K562 (cell line): ENCODE results near the gene KMT2A. TPM values are rescaled to one million over a fixed set of nuclear protein-coding genes. Genes with fewer than 3 reads are reported as not detected.

Experiments
- CBFB ChIP-seq: sonication (generic); formaldehyde crosslinking; IDR thresholded peaks from 2 replicates; pipeline ENCODE4 v1.4.0; 2020; ENCODE audit warnings: mild to moderate bottlenecking, missing genetic modification reagents
- ERF ChIP-seq: fragments of 450-650 bp; formaldehyde crosslinking; IDR thresholded peaks from 2 replicates; pipeline ENCODE4 v1.4.0; 2020; ENCODE audit warnings: mild to moderate bottlenecking, mixed read lengths
- ETS2 ChIP-seq: IDR thresholded peaks from 2 replicates; pipeline ENCODE4 v1.6.1; 2016; ENCODE audit warnings: borderline replicate concordance, missing genetic modification characterization, mild to moderate bottlenecking, moderate library complexity, missing compliant biosample characterization; ENCODE audit not compliant: poor library complexity, severe bottlenecking
- ETV6 ChIP-seq, 3 experiments: fragments of 150-350 bp in 1 of 3; sonication (generic) in 1 of 3; formaldehyde crosslinking in 1 of 3; IDR thresholded peaks; 2 replicates each; pipeline versions ENCODE4 v1.6.1 to v1.8.0; 2014 to 2022; ENCODE audit warnings: borderline replicate concordance in 2 of 3, low read depth in 2 of 3, antibody characterized with exemption in 1 of 3, low read length in 1 of 3, mild to moderate bottlenecking in 1 of 3, missing genetic modification reagents in 1 of 3
- HNRNPH1 ChIP-seq: fragments of 200-400 bp; formaldehyde crosslinking; optimal IDR thresholded peaks from 2 replicates; pipeline ENCODE3; 2017; ENCODE audit warnings: low read depth, mild to moderate bottlenecking, low read length, moderate library complexity
- NFE2 ChIP-seq: IDR thresholded peaks from 2 replicates; pipeline ENCODE4 v1.6.1; 2014; ENCODE audit warnings: antibody characterized with exemption, low read depth
- RAD21 ChIP-seq, 2 experiments: fragments of 250-450 bp in 1 of 2; fragments of 450-650 bp in 1 of 2; sonication (Bioruptor Pico) in 1 of 2; formaldehyde crosslinking in 1 of 2; IDR thresholded peaks in 1 of 2; conservative IDR thresholded peaks in 1 of 2; 2 replicates each; pipeline versions ENCODE4 v1.4.0 to v1.8.0; 2020 to 2022; ENCODE audit warnings: mild to moderate bottlenecking in 2 of 2, moderate library complexity in 1 of 2
- STAT5A ChIP-seq: IDR thresholded peaks from 2 replicates; pipeline ENCODE4 v1.6.1; 2012; ENCODE audit warnings: low read length, inconsistent platforms, borderline replicate concordance
- TCF3 ChIP-seq: sonication (generic); formaldehyde crosslinking; IDR thresholded peaks from 2 replicates; pipeline ENCODE4 v1.4.0; 2020; ENCODE audit warnings: mild to moderate bottlenecking, missing genetic modification reagents
- ZFP1 ChIP-seq: fragments of 450-650 bp; formaldehyde crosslinking; IDR thresholded peaks from 2 replicates; pipeline ENCODE4 v1.4.0; 2020; ENCODE audit warnings: mild to moderate bottlenecking, mixed read lengths
- ZNF561 ChIP-seq: fragments of 450-650 bp; formaldehyde crosslinking; conservative IDR thresholded peaks from 2 replicates; pipeline ENCODE4 v1.4.0; 2020; ENCODE audit warnings: mild to moderate bottlenecking, moderate library complexity
- ZNF830 ChIP-seq: fragments of 250-450 bp; sonication (Bioruptor Pico); IDR thresholded peaks from 2 replicates; pipeline ENCODE4 v1.5.0; 2021; ENCODE audit warnings: mild to moderate bottlenecking
- polyA plus RNA-seq, 8 experiments: library from polyadenylated mRNA; depleted of rRNA in 4 of 8; stranded (reverse) in 5 of 8; unstranded in 3 of 8; fragments of >200 nt; fragmentation: Nextera tagmentation in 2 of 8; fragmentation: Illumina TruSeq in 1 of 8; extraction: Ambion mirVana in 2 of 8; extraction: Trizol in 1 of 8; gene quantifications; 2 replicates each; pipeline versions ENCODE4 v1.2.1 to v1.2.3, GENCODE V29; 2011 to 2014; ENCODE audit warnings: inconsistent platforms in 1 of 8, missing spikeins in 1 of 8
- total RNA-seq, 7 experiments: library from RNA; depleted of rRNA in 6 of 7; stranded (reverse); fragments of >200 nt in 6 of 7; fragmentation: Illumina TruSeq in 2 of 7; extraction: Trizol in 2 of 7; gene quantifications; 2 replicates each; pipeline versions ENCODE4 v1.2.1 to v1.2.3, GENCODE V29; 2011 to 2021; ENCODE audit warnings: low replicate concordance in 1 of 7
- TF ChIP-seq, protein P1 (sequence below): sonication (generic); formaldehyde crosslinking; IDR thresholded peaks from 2 replicates; pipeline ENCODE4 v1.8.0; 2022; ENCODE audit warnings: mild to moderate bottlenecking, missing genetic modification reagents, borderline replicate concordance
- TF ChIP-seq, protein P2 (sequence below): IDR thresholded peaks from 2 replicates; pipeline ENCODE4 v1.6.1; 2012; ENCODE audit warnings: low read depth, low read length, improper control_type of control experiment, borderline replicate concordance
- TF ChIP-seq, protein P3 (sequence below), 2 experiments: fragments of 450-650 bp in 1 of 2; IDR thresholded peaks; 2 replicates each; pipeline ENCODE4 v1.6.1; 2011 to 2017; ENCODE audit warnings: low read depth in 2 of 2, antibody characterized with exemption in 1 of 2, borderline replicate concordance in 1 of 2, low read length in 1 of 2, mild to moderate bottlenecking in 1 of 2, mixed read lengths in 1 of 2; ENCODE audit not compliant: control insufficient read depth in 1 of 2
- TF ChIP-seq, protein P4 (sequence below): fragments of 250-450 bp; sonication (Bioruptor Pico); IDR thresholded peaks from 2 replicates; pipeline ENCODE4 v1.8.0; 2021; ENCODE audit warnings: borderline replicate concordance, mild to moderate bottlenecking, moderate library complexity; ENCODE audit not compliant: poor library complexity, severe bottlenecking
- TF ChIP-seq, protein P5 (sequence below), 2 experiments: fragments of 450-650 bp in 1 of 2; sonication (generic) in 1 of 2; formaldehyde crosslinking in 1 of 2; IDR thresholded peaks in 1 of 2; conservative IDR thresholded peaks in 1 of 2; 2 replicates each; pipeline versions ENCODE4 v1.6.1 to v1.8.1; 2016 to 2023; ENCODE audit warnings: mild to moderate bottlenecking in 2 of 2, moderate library complexity in 2 of 2, inconsistent platforms in 1 of 2, missing genetic modification reagents in 1 of 2

KMT2A gene
- total and polyA plus RNA-seq, 9 of the 15 experiments (the other 6 are each of a cell fraction or from before 2014, with no cell fraction given) = 9.6 to 59.9 (median 32.6) TPM

DNA sequence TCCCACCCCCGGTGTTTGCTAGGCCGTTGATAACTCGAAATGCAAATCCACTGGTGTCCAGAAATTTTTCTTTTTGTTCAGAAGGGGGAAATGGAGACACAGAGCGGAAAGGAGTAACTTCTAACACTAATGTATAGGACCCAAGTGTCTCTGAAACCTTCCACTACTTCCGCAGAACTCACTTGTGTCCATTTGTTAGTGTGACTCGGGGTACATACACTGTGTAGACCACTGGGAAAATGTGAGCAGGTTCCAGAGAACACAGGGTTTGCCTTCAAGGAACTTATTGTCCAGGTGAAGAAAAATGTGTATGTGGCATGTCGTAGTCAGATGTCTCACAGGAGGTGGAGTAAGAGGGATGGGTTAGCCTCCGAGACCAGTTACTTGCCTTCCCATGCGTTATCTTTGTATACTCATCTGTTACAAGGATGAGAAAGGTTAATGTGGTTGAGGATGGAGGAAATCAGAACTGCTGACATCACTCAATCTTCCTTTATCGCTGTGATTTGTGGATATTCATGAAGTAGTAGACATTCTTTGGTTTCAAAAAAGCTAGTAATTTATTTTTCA, 136.8 kb downstream of the KMT2A start (continued):
- TF ChIP-seq ETV6 (IDR thresholded peaks at IDR 0.05; ENCODE audit: borderline replicate concordance in 1 of 2, low read depth in 2 of 2, low read length in 1 of 2) (no peak), ETV6 (CRISPR knock-in tag; IDR thresholded peaks at IDR 0.05; ENCODE audit: borderline replicate concordance) (no peak), CBFB (CRISPR knock-in tag) (no peak), ZNF830 (no peak), NFE2 (peak; percentile 87), ZNF561 (no peak), RAD21 (CRISPR knock-in tag; conservative IDR thresholded peaks at IDR 0.05 in 1 of 2, IDR thresholded peaks at IDR 0.05 in 1 of 2) (no peak), ETS2 (no peak), ZFP1 (CRISPR knock-in tag) (no peak), ERF (CRISPR knock-in tag) (no peak), HNRNPH1 (no peak), TCF3 (peak; percentile 91), STAT5A (peak; percentile 88)
- TF ChIP-seq, protein P1, sequence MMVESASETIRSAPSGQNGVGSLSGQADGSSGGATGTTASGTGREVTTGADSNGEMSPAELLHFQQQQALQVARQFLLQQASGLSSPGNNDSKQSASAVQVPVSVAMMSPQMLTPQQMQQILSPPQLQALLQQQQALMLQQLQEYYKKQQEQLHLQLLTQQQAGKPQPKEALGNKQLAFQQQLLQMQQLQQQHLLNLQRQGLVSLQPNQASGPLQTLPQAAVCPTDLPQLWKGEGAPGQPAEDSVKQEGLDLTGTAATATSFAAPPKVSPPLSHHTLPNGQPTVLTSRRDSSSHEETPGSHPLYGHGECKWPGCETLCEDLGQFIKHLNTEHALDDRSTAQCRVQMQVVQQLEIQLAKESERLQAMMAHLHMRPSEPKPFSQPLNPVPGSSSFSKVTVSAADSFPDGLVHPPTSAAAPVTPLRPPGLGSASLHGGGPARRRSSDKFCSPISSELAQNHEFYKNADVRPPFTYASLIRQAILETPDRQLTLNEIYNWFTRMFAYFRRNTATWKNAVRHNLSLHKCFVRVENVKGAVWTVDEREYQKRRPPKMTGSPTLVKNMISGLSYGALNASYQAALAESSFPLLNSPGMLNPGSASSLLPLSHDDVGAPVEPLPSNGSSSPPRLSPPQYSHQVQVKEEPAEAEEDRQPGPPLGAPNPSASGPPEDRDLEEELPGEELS = no peak
- TF ChIP-seq, protein P2, sequence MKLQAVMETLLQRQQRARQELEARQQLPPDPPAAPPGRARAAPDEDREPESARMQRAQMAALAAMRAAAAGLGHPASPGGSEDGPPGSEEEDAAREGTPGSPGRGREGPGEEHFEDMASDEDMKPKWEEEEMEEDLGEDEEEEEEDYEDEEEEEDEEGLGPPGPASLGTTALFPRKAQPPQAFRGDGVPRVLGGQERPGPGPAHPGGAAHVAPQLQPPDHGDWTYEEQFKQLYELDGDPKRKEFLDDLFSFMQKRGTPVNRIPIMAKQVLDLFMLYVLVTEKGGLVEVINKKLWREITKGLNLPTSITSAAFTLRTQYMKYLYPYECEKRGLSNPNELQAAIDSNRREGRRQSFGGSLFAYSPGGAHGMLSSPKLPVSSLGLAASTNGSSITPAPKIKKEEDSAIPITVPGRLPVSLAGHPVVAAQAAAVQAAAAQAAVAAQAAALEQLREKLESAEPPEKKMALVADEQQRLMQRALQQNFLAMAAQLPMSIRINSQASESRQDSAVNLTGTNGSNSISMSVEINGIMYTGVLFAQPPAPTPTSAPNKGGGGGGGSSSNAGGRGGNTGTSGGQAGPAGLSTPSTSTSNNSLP = no peak
- TF ChIP-seq, protein P3, sequence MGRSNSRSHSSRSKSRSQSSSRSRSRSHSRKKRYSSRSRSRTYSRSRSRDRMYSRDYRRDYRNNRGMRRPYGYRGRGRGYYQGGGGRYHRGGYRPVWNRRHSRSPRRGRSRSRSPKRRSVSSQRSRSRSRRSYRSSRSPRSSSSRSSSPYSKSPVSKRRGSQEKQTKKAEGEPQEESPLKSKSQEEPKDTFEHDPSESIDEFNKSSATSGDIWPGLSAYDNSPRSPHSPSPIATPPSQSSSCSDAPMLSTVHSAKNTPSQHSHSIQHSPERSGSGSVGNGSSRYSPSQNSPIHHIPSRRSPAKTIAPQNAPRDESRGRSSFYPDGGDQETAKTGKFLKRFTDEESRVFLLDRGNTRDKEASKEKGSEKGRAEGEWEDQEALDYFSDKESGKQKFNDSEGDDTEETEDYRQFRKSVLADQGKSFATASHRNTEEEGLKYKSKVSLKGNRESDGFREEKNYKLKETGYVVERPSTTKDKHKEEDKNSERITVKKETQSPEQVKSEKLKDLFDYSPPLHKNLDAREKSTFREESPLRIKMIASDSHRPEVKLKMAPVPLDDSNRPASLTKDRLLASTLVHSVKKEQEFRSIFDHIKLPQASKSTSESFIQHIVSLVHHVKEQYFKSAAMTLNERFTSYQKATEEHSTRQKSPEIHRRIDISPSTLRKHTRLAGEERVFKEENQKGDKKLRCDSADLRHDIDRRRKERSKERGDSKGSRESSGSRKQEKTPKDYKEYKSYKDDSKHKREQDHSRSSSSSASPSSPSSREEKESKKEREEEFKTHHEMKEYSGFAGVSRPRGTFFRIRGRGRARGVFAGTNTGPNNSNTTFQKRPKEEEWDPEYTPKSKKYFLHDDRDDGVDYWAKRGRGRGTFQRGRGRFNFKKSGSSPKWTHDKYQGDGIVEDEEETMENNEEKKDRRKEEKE (IDR thresholded peaks at IDR 0.05; ENCODE audit: borderline replicate concordance in 1 of 2, control insufficient read depth in 1 of 2, low read depth in 2 of 2, low read length in 1 of 2) = 0 out of 4 replicates have a peak, but pooled peaks of 1 of the 2 experiments have one; percentile 20
- TF ChIP-seq, protein P4, sequence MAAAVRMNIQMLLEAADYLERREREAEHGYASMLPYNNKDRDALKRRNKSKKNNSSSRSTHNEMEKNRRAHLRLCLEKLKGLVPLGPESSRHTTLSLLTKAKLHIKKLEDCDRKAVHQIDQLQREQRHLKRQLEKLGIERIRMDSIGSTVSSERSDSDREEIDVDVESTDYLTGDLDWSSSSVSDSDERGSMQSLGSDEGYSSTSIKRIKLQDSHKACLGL (CRISPR knock-in tag) = no peak
- TF ChIP-seq, protein P5, sequence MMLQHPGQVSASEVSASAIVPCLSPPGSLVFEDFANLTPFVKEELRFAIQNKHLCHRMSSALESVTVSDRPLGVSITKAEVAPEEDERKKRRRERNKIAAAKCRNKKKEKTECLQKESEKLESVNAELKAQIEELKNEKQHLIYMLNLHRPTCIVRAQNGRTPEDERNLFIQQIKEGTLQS (IDR thresholded peaks at IDR 0.05) = peak; percentile 90
- TF ChIP-seq, protein P5 (CRISPR knock-in tag; conservative IDR thresholded peaks at IDR 0.05) = no peak; the same call in none of the 2 replicates
